Ishikawa (cell line): Measurements from ENCODE around the gene FGD1.

Experiments
- CREB1 ChIP-seq: IDR thresholded peaks from 2 replicates; pipeline ENCODE4 v1.6.1; 2012; ENCODE audit warnings: low read depth
- REST ChIP-seq: IDR thresholded peaks from 2 replicates; pipeline ENCODE4 v1.6.1; 2012; ENCODE audit warnings: low read depth, mild to moderate bottlenecking
- TF ChIP-seq, protein P1 (sequence below): IDR thresholded peaks from 2 replicates; pipeline ENCODE4 v1.6.1; 2012

DNA sequence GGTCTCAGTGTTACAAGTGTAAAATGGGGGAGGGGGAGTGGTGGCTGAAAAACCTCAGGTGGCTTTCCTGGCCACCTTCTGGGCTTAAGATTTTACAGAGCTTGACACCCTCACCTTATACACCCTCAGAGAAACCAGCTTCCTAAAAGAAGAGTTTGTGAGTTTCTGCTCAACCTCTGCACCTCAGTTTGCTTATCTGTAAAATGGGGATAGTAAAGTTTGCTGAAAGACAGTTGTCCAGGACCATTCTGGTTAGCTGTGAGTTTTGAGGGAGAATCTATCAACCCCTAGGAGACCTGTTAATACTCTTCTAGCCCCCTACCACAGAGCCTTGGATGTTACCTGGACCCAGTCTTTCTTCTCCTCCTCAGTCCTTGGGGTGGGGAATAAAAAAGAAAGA, 46.1 kb downstream of the FGD1 start:
- TF ChIP-seq CREB1 (no peak), REST (no peak)
- TF ChIP-seq, protein P1, sequence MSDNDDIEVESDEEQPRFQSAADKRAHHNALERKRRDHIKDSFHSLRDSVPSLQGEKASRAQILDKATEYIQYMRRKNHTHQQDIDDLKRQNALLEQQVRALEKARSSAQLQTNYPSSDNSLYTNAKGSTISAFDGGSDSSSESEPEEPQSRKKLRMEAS = no peak
